K562 (cell line): ENCODE results near the gene PLPP7.

Experiments used
- CHD2 ChIP-seq: IDR thresholded peaks from 2 replicates; pipeline ENCODE4 v1.6.1; 2011; ENCODE audit warnings: low read depth, low read length
- CREB1 ChIP-seq, 2 experiments: sonication (generic) in 1 of 2; formaldehyde crosslinking in 1 of 2; IDR thresholded peaks; 2 replicates each; pipeline versions ENCODE4 v1.6.1 to v1.8.0; 2012 to 2022; ENCODE audit warnings: inconsistent platforms in 1 of 2, mild to moderate bottlenecking in 1 of 2, missing genetic modification reagents in 1 of 2, moderate library complexity in 1 of 2
- JUN ChIP-seq, 2 experiments: sonication (generic) in 1 of 2; formaldehyde crosslinking in 1 of 2; IDR thresholded peaks; 2 replicates each; pipeline versions ENCODE4 v1.6.1 to v1.8.0; 2012 to 2022; ENCODE audit warnings: borderline replicate concordance in 2 of 2, mild to moderate bottlenecking in 2 of 2, improper control_type of control experiment in 1 of 2, low read depth in 1 of 2, low read length in 1 of 2, missing genetic modification reagents in 1 of 2
- JUNB ChIP-seq: fragments of 450-650 bp; formaldehyde crosslinking; conservative IDR thresholded peaks from 2 replicates; pipeline ENCODE4 v1.4.0; 2020; ENCODE audit warnings: mild to moderate bottlenecking
- KDM5B ChIP-seq: fragments of 200-600 bp; sonication (generic); IDR thresholded peaks from 2 replicates; pipeline ENCODE4 v1.6.1; 2012; ENCODE audit warnings: low read depth, mild to moderate bottlenecking, moderate library complexity, low read length, control low read depth, inconsistent platforms; ENCODE audit not compliant: insufficient replicate concordance
- MAFK ChIP-seq: IDR thresholded peaks from 2 replicates; pipeline ENCODE4 v1.6.1; 2011; ENCODE audit warnings: low read length, improper control_type of control experiment
- NBN ChIP-seq: fragments of 450-650 bp; IDR thresholded peaks from 2 replicates; pipeline ENCODE4 v1.6.1; 2016; ENCODE audit warnings: low read depth, mild to moderate bottlenecking
- RAD21 ChIP-seq, 2 experiments: fragments of 250-450 bp in 1 of 2; fragments of 450-650 bp in 1 of 2; sonication (Bioruptor Pico) in 1 of 2; formaldehyde crosslinking in 1 of 2; IDR thresholded peaks in 1 of 2; conservative IDR thresholded peaks in 1 of 2; 2 replicates each; pipeline versions ENCODE4 v1.4.0 to v1.8.0; 2020 to 2022; ENCODE audit warnings: mild to moderate bottlenecking in 2 of 2, moderate library complexity in 1 of 2
- TCF7L2 ChIP-seq: fragments of 150-350 bp; IDR thresholded peaks from 2 replicates; pipeline ENCODE4 v1.6.1; 2016; ENCODE audit warnings: low read depth, mild to moderate bottlenecking, low read length, moderate library complexity
- ZEB2 ChIP-seq: fragments of 450-650 bp; IDR thresholded peaks from 2 replicates; pipeline ENCODE4 v1.6.1; 2016
- TF ChIP-seq, protein P1 (sequence below): fragments of 450-650 bp; conservative IDR thresholded peaks from 2 replicates; pipeline ENCODE4 v1.6.1; 2016; ENCODE audit warnings: missing genetic modification characterization, low read depth, mild to moderate bottlenecking, missing compliant biosample characterization, moderate library complexity
- TF ChIP-seq, protein P2 (sequence below), 3 experiments: IDR thresholded peaks in 2 of 3; conservative IDR thresholded peaks in 1 of 3; 2 replicates each; pipeline ENCODE4 v1.5.1; 2011 to 2012; ENCODE audit warnings: low read length in 3 of 3, mild to moderate bottlenecking in 3 of 3, control low read depth in 2 of 3, improper control_type of control experiment in 1 of 3, inconsistent platforms in 1 of 3, low read depth in 1 of 3, mixed read lengths in 1 of 3, moderate library complexity in 1 of 3; ENCODE audit not compliant: insufficient read depth in 2 of 3

DNA sequence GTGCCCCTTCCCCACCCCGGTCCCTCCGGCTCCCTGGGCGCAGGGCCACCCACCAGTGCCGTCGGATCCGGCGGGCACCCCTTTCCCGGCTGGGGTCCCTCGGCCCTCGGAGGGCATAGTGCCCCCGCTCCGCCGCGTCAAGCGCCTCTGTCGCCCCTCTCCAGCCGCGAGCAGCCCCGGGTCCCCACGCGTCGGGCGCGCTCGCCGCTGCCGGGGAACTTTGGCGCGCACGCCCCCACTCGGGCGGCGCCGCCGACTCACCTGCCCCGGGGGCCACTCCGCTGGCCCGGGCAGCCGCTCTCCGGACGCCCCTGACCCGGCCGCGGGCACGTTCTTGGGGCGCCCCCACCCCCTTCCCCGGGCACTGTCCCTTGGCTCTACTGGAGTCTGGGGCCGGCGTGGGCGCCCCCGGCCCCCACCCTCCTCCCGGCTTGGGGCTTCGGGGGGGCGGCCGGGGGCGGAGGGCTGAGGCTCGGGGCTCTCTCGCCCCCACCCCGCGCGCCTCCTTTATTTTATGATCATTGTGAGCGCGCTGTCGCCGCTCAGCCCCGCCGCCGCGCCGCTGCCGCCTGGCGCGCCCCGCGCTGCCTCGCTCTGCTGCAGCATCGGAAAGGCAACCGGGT, 12.1 kb upstream of the PLPP7 start:
- TF ChIP-seq JUNB (no peak), MAFK (no peak), JUN (IDR thresholded peaks at IDR 0.05; ENCODE audit: borderline replicate concordance, low read depth, low read length) (no peak), JUN (CRISPR knock-in tag; IDR thresholded peaks at IDR 0.05; ENCODE audit: borderline replicate concordance) (no peak), TCF7L2 (no peak), CHD2 (peak; percentile 21), RAD21 (CRISPR knock-in tag; conservative IDR thresholded peaks at IDR 0.05 in 1 of 2, IDR thresholded peaks at IDR 0.05 in 1 of 2) (no peak), NBN (no peak), CREB1 (IDR thresholded peaks at IDR 0.05) (no peak), CREB1 (CRISPR knock-in tag; IDR thresholded peaks at IDR 0.05) (no peak), KDM5B (no peak), ZEB2 (no peak)
- TF ChIP-seq, protein P1, sequence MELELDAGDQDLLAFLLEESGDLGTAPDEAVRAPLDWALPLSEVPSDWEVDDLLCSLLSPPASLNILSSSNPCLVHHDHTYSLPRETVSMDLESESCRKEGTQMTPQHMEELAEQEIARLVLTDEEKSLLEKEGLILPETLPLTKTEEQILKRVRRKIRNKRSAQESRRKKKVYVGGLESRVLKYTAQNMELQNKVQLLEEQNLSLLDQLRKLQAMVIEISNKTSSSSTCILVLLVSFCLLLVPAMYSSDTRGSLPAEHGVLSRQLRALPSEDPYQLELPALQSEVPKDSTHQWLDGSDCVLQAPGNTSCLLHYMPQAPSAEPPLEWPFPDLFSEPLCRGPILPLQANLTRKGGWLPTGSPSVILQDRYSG (tag), result no peak
- TF ChIP-seq, protein P2, sequence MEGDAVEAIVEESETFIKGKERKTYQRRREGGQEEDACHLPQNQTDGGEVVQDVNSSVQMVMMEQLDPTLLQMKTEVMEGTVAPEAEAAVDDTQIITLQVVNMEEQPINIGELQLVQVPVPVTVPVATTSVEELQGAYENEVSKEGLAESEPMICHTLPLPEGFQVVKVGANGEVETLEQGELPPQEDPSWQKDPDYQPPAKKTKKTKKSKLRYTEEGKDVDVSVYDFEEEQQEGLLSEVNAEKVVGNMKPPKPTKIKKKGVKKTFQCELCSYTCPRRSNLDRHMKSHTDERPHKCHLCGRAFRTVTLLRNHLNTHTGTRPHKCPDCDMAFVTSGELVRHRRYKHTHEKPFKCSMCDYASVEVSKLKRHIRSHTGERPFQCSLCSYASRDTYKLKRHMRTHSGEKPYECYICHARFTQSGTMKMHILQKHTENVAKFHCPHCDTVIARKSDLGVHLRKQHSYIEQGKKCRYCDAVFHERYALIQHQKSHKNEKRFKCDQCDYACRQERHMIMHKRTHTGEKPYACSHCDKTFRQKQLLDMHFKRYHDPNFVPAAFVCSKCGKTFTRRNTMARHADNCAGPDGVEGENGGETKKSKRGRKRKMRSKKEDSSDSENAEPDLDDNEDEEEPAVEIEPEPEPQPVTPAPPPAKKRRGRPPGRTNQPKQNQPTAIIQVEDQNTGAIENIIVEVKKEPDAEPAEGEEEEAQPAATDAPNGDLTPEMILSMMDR (IDR thresholded peaks at IDR 0.05 in 2 of 3, conservative IDR thresholded peaks at IDR 0.05 in 1 of 3; ENCODE audit: insufficient read depth in 2 of 3, low read depth in 1 of 3, low read length in 3 of 3), result peak in 1 of 3 experiments; percentile 41; a peak in 2 of 6 replicates
